HCT116 (cell line): ENCODE measurements around the gene ABLIM1. TPM values are rescaled to one million over a fixed set of nuclear protein-coding genes. Genes with fewer than 3 reads are reported as not detected.

Experiments used
- ATAC-seq: fragments of 200-7000 bp; cut with Tn5 transposase; 2 replicates; pipeline ENCODE4 v1.9.1; 2020; ENCODE audit warnings: mild to moderate bottlenecking, moderate library complexity
- BruUV-seq: library from RNA; stranded (reverse); fragments of 400-500 nt; replicated peaks from 2 replicates; lab custom pipeline; 2021; lab: Mats Ljungman, UMichigan
- CTCF ChIA-PET: fragments of 300-600 bp; sonication (Branson Sonifier 250); formaldehyde crosslinking; loops from one replicate; lab custom pipeline; 2021; ENCODE audit warnings: antibody characterized with exemption; lab: Charles Lee
- POLR2A ChIA-PET: fragments of 300-600, 350-600 bp; sonication (Branson Sonifier 250); formaldehyde crosslinking; loops from one replicate; lab custom pipeline; 2021; ENCODE audit warnings: antibody characterized with exemption; lab: Charles Lee
- RAD21 ChIA-PET, 2 experiments: fragments of 300-600 bp; sonication (Branson Sonifier 250); formaldehyde crosslinking; loops; one replicate each; lab custom pipeline; 2023; ENCODE audit warnings: low total read pairs in 2 of 2; ENCODE audit not compliant: uncharacterized antibody in 2 of 2, unreplicated experiment in 2 of 2, low non-redundant PET in 1 of 2; lab: Charles Lee
- DNase-seq: peaks from one replicate; pipeline ENCODE4 v3.0.0-alpha.2; 2010; ENCODE audit warnings: low read depth, low spot score
- H2AFZ ChIP-seq: fragments of 200-600 bp; shearing (Covaris generic), sonication (generic); 2 replicates; pipeline ENCODE4 v1.6.1; 2017; ENCODE audit warnings: low read depth, mixed run types, mixed read lengths, antibody characterized with exemption, low read length; ENCODE audit not compliant: poor library complexity, severe bottlenecking
- H3K27ac ChIP-seq: 2 replicates; pipeline ENCODE4 v1.5.1; 2012; ENCODE audit warnings: low read depth, low read length
- H3K27me3 ChIP-seq: fragments of 200-600 bp; sonication (generic); 2 replicates; pipeline ENCODE4 v1.6.1; 2016; ENCODE audit warnings: mixed run types, low read length, mixed read lengths; ENCODE audit not compliant: insufficient read depth
- H3K36me3 ChIP-seq, 2 experiments: fragments of 200-500 bp in 1 of 2; fragments of 200-600 bp in 1 of 2; sonication (Bioruptor generic) in 1 of 2; sonication (generic) in 1 of 2; 2 replicates each; pipeline versions ENCODE4 v1.5.1 to v1.6.1; 2014 to 2016; ENCODE audit warnings: low read length in 2 of 2, inconsistent platforms in 1 of 2, mixed read lengths in 1 of 2, mixed run types in 1 of 2; ENCODE audit not compliant: insufficient read depth in 2 of 2, control insufficient read depth in 1 of 2
- H3K4me1 ChIP-seq, 2 experiments: fragments of 200-600 bp in 1 of 2; sonication (generic) in 1 of 2; 2 replicates each; pipeline versions ENCODE4 v1.5.1 to v1.6.1; 2012 to 2017; ENCODE audit warnings: low read length in 2 of 2, inconsistent platforms in 1 of 2, mild to moderate bottlenecking in 1 of 2, mixed read lengths in 1 of 2, mixed run types in 1 of 2, moderate library complexity in 1 of 2; ENCODE audit not compliant: insufficient read depth in 2 of 2, control insufficient read depth in 1 of 2
- H3K4me2 ChIP-seq: fragments of 200-600 bp; sonication (generic); 2 replicates; pipeline ENCODE4 v1.6.1; 2017; ENCODE audit warnings: mixed run types, low read length, mixed read lengths
- H3K4me3 ChIP-seq, 2 experiments: fragments of 200-600 bp in 1 of 2; sonication (generic) in 1 of 2; replicated peaks in 1 of 2; 2 replicates each; pipeline ENCODE4 v1.5.1; 2011 to 2016; ENCODE audit warnings: low read length in 2 of 2, control low read depth in 1 of 2, low read depth in 1 of 2, mild to moderate bottlenecking in 1 of 2, mixed read lengths in 1 of 2, mixed run types in 1 of 2
- H3K79me2 ChIP-seq: fragments of 200-600 bp; sonication (generic); 2 replicates; pipeline ENCODE4 v1.6.1; 2017; ENCODE audit warnings: mild to moderate bottlenecking, mixed run types, low read length, moderate library complexity, mixed read lengths; ENCODE audit not compliant: insufficient read depth
- H3K9ac ChIP-seq: fragments of 200-600 bp; sonication (generic); 2 replicates; pipeline ENCODE4 v1.6.1; 2016; ENCODE audit warnings: low read length, mixed read lengths
- H3K9me2 ChIP-seq: fragments of 200-600 bp; sonication (generic), shearing (Covaris generic); 2 replicates; pipeline ENCODE4 v1.6.1; 2017; ENCODE audit warnings: mixed run types, mild to moderate bottlenecking, moderate library complexity; ENCODE audit not compliant: insufficient read depth
- H3K9me3 ChIP-seq, 2 experiments: fragments of 200-500 bp in 1 of 2; fragments of 200-600 bp in 1 of 2; sonication (Bioruptor generic) in 1 of 2; sonication (generic) in 1 of 2; 2 replicates each; pipeline ENCODE4 v1.6.1; 2014 to 2017; ENCODE audit warnings: low read length in 2 of 2, mixed read lengths in 2 of 2, inconsistent platforms in 1 of 2, low read depth in 1 of 2, mild to moderate bottlenecking in 1 of 2, mixed run types in 1 of 2, moderate library complexity in 1 of 2; ENCODE audit not compliant: control insufficient read depth in 1 of 2, insufficient read depth in 1 of 2
- H4K20me1 ChIP-seq: fragments of 200-600 bp; sonication (generic), shearing (Covaris generic); 2 replicates; pipeline ENCODE4 v1.6.1; 2017; ENCODE audit warnings: mixed run types, mild to moderate bottlenecking, moderate library complexity; ENCODE audit not compliant: insufficient read depth
- EGR1 ChIP-seq: IDR thresholded peaks from 2 replicates; pipeline ENCODE4 v1.6.1; 2012; ENCODE audit warnings: low read depth
- ELF1 ChIP-seq: IDR thresholded peaks from 2 replicates; pipeline ENCODE4 v1.6.1; 2012; ENCODE audit warnings: low read depth, borderline replicate concordance
- EZH2 ChIP-seq: fragments of 200-600 bp; sonication (generic); IDR thresholded peaks from 2 replicates; pipeline ENCODE4 v1.6.1; 2017; ENCODE audit warnings: antibody characterized with exemption, mixed run types
- EZH2phosphoT487 ChIP-seq: fragments of 200-600 bp; IDR thresholded peaks from 2 replicates; pipeline ENCODE4 v1.6.1; 2018; ENCODE audit warnings: antibody characterized with exemption, borderline replicate concordance
- FOSL1 ChIP-seq: IDR thresholded peaks from 2 replicates; pipeline ENCODE4 v1.6.1; 2012; ENCODE audit warnings: low read depth
- JUND ChIP-seq: IDR thresholded peaks from 2 replicates; pipeline ENCODE4 v1.6.1; 2012
- POLR2A ChIP-seq: IDR thresholded peaks from 2 replicates; pipeline ENCODE4 v1.7.0; 2011; ENCODE audit warnings: borderline replicate concordance; ENCODE audit not compliant: insufficient read depth, insufficient read length; ENCODE audit errors: extremely low read depth
- POLR2AphosphoS5 ChIP-seq: IDR thresholded peaks from 2 replicates; pipeline ENCODE4 v1.6.1; 2011; ENCODE audit warnings: mild to moderate bottlenecking, low read depth, low read length, moderate library complexity
- SP1 ChIP-seq: IDR thresholded peaks from 2 replicates; pipeline ENCODE4 v1.6.1; 2012; ENCODE audit warnings: low read depth
- ZFX ChIP-seq: fragments of 450-650 bp; IDR thresholded peaks from 2 replicates; pipeline ENCODE4 v1.6.1; 2017
- intact Hi-C: fragments of 100-400 bp; cut with micrococcal nuclease; formaldehyde crosslinking; loops from 2 replicates; pipeline ENCODE4 v1.10.0; 2022
- total RNA-seq: library from RNA; stranded (reverse); gene quantifications from one replicate; pipeline ENCODE4 v1.2.1, GENCODE V29; 2021; ENCODE audit not compliant: unreplicated experiment
- TF ChIP-seq, protein P1 (sequence below): IDR thresholded peaks from 2 replicates; pipeline ENCODE4 v1.6.1; 2012
- TF ChIP-seq, protein P2 (sequence below): IDR thresholded peaks from 2 replicates; pipeline ENCODE4 v1.6.1; 2011; ENCODE audit warnings: mild to moderate bottlenecking, low read length, moderate library complexity; ENCODE audit not compliant: insufficient replicate concordance; ENCODE audit errors: extremely low read depth
- TF ChIP-seq, protein P3 (sequence below): IDR thresholded peaks from 2 replicates; pipeline ENCODE4 v1.6.1; 2012

Gene ABLIM1
- total RNA-seq, 1 experiment from 2014 or later = 96.2 TPM

GRCh38 chr10:114436941-114437340 is 221.1 kb downstream of the ABLIM1 start:
- ChIA-PET RAD21 (no interaction called here), POLR2A (no interaction called here)
- no TSS peak for BruUV-seq
- DNase-seq = no peak
- Histone ChIP-seq H4K20me1 (no peaks in the 10 kb centered on the region), H3K4me1 (no peaks in the 10 kb centered on the region), H3K9me2 (no peaks in the 10 kb centered on the region), H3K79me2 (no peaks in the 10 kb centered on the region), H2AFZ (no peak overlapping the region), H3K4me3 (no peak overlapping the region)
- intact Hi-C loops = loop anchor here (1.0 to 5.0 kb wide), 2 partner anchors 115 to 133 kb away; no protein-coding TSS in a partner anchor
- TF ChIP-seq, protein P1, sequence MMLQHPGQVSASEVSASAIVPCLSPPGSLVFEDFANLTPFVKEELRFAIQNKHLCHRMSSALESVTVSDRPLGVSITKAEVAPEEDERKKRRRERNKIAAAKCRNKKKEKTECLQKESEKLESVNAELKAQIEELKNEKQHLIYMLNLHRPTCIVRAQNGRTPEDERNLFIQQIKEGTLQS = no peak
- TF ChIP-seq EGR1 = no peak
- no peak for TF ChIP-seq POLR2A
- TF ChIP-seq, protein P2, sequence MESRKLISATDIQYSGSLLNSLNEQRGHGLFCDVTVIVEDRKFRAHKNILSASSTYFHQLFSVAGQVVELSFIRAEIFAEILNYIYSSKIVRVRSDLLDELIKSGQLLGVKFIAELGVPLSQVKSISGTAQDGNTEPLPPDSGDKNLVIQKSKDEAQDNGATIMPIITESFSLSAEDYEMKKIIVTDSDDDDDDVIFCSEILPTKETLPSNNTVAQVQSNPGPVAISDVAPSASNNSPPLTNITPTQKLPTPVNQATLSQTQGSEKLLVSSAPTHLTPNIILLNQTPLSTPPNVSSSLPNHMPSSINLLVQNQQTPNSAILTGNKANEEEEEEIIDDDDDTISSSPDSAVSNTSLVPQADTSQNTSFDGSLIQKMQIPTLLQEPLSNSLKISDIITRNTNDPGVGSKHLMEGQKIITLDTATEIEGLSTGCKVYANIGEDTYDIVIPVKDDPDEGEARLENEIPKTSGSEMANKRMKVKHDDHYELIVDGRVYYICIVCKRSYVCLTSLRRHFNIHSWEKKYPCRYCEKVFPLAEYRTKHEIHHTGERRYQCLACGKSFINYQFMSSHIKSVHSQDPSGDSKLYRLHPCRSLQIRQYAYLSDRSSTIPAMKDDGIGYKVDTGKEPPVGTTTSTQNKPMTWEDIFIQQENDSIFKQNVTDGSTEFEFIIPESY = no peak
- no peak for TF ChIP-seq EZH2
- TF ChIP-seq, protein P3, sequence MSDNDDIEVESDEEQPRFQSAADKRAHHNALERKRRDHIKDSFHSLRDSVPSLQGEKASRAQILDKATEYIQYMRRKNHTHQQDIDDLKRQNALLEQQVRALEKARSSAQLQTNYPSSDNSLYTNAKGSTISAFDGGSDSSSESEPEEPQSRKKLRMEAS = no peak
- no peak for TF ChIP-seq SP1
- no peak for TF ChIP-seq EZH2phosphoT487
- no peak for TF ChIP-seq FOSL1
- TF ChIP-seq POLR2AphosphoS5 = no peak
- no peak for TF ChIP-seq ZFX
- no peak for TF ChIP-seq JUND
- no peak for TF ChIP-seq ELF1
- TF ChIP-seq, all 23 proteins: peak for 0
- no peaks in the 10 kb centered on the region for H3K27me3 ChIP-seq
- H3K9ac ChIP-seq = no peak overlapping the region
- no peak overlapping the region for H3K4me2 ChIP-seq
- H3K9me3 ChIP-seq = no peaks in the 10 kb centered on the region
- no peak for ATAC-seq
- CTCF ChIA-PET = interaction anchor here (6.3 kb wide), 1 partner anchor 133 kb away, joined by 45 read pairs; no protein-coding TSS in a partner anchor
- no peak overlapping the region for H3K27ac ChIP-seq
- H3K36me3 ChIP-seq = peaks cover 25 to 26% of the 10 kb centered on the region in 2 experiments; a peak in 3 of 4 replicates
